SU-DHL-6 (cell line): ENCODE results near the gene BTBD9.

ENCODE experiments used
- EZH2phosphoT487 ChIP-seq: fragments of 200-600 bp; sonication (generic), shearing (Covaris generic); conservative IDR thresholded peaks from 2 replicates; pipeline ENCODE4 v1.6.1; 2018; ENCODE audit warnings: mild to moderate bottlenecking, antibody characterized with exemption, low read length, moderate library complexity, mixed read lengths
- TF ChIP-seq, protein P1 (sequence below): fragments of 200-600 bp; sonication (generic); IDR thresholded peaks from one replicate; pipeline ENCODE4 v1.5.1; 2017; ENCODE audit warnings: antibody characterized with exemption, mild to moderate bottlenecking, low read length, moderate library complexity; ENCODE audit not compliant: insufficient read depth, poor library complexity, severe bottlenecking

DNA sequence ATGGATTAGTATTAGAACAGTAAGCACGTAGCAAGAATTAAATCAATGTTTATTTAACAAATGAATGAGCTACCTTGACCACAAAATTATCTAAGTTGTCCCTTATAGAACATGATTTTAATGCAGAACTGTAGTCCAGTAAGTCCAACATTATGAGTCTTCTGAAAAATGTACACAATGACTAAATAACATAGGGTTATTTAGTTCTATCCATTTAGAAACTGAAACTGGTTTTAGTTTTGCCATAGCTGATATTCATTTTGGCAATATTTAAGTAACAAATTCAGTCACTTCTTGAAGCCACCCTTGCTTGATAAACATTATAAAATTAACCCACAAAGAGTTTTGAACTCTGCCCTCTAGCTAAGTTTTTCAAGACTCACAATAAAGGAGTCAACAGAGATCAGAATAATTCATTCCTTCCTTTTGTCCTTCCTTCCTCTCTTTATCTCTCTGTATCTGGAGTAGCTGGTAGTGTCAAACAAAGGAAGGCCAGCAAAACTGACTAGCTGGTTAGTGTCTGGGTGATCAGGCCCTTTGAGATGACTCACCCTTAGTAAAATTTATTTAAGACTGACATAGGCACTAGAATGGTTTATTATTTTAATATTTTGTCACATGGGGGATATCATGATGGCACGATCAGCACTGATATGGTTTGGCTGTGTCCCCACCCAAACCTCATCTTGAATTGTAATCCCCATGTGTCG is 115.1 kb downstream of the BTBD9 start:
- TF ChIP-seq, protein P1, sequence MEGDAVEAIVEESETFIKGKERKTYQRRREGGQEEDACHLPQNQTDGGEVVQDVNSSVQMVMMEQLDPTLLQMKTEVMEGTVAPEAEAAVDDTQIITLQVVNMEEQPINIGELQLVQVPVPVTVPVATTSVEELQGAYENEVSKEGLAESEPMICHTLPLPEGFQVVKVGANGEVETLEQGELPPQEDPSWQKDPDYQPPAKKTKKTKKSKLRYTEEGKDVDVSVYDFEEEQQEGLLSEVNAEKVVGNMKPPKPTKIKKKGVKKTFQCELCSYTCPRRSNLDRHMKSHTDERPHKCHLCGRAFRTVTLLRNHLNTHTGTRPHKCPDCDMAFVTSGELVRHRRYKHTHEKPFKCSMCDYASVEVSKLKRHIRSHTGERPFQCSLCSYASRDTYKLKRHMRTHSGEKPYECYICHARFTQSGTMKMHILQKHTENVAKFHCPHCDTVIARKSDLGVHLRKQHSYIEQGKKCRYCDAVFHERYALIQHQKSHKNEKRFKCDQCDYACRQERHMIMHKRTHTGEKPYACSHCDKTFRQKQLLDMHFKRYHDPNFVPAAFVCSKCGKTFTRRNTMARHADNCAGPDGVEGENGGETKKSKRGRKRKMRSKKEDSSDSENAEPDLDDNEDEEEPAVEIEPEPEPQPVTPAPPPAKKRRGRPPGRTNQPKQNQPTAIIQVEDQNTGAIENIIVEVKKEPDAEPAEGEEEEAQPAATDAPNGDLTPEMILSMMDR = no peak
- TF ChIP-seq EZH2phosphoT487 = no peak
